GM13976 (cell line): ENCODE results near the gene TBC1D23.

Experiments used
- DNase-seq: peaks from one replicate; pipeline ENCODE4 v3.0.0; 2012; ENCODE audit warnings: low spot score
- in situ Hi-C: fragments of 300-500 bp; cut with MboI; formaldehyde crosslinking; loops from one replicate; pipeline ENCODE4 v1.12.0; 2022; ENCODE audit warnings: low sequenced_read_pairs, mixed read lengths, inconsistent platforms; ENCODE audit not compliant: unreplicated experiment
- TF ChIP-seq, protein P1 (sequence below): IDR thresholded peaks from 2 replicates; pipeline ENCODE4 v1.5.1; 2012; ENCODE audit warnings: borderline replicate concordance, mild to moderate bottlenecking; ENCODE audit not compliant: insufficient read depth; ENCODE audit errors: extremely low read depth, missing control alignments, control extremely low read depth

The TBC1D23 gene

DNA sequence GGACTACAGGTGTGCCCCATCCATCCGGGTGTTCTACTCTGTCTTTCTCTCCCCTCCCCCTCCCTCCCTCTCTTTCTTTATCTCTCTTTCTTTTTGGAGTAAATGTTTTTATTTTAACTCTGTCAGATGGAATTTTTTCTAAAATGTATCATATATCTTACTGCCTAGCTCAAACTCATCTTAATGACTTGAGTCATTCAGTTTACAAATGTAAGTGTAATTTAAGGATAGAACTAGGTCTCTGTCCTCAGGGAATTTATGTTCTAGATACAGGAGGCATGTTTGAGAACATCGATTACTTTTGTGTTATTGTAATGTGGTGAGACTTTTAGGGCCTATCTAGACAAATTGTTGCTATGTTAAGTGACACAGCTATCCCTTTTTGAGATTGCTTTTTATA lies 3.5 kb downstream of the TBC1D23 start:
- in situ Hi-C loops = no loop called here
- TF ChIP-seq, protein P1, sequence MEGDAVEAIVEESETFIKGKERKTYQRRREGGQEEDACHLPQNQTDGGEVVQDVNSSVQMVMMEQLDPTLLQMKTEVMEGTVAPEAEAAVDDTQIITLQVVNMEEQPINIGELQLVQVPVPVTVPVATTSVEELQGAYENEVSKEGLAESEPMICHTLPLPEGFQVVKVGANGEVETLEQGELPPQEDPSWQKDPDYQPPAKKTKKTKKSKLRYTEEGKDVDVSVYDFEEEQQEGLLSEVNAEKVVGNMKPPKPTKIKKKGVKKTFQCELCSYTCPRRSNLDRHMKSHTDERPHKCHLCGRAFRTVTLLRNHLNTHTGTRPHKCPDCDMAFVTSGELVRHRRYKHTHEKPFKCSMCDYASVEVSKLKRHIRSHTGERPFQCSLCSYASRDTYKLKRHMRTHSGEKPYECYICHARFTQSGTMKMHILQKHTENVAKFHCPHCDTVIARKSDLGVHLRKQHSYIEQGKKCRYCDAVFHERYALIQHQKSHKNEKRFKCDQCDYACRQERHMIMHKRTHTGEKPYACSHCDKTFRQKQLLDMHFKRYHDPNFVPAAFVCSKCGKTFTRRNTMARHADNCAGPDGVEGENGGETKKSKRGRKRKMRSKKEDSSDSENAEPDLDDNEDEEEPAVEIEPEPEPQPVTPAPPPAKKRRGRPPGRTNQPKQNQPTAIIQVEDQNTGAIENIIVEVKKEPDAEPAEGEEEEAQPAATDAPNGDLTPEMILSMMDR = no peak
- DNase-seq = no peak

DNA sequence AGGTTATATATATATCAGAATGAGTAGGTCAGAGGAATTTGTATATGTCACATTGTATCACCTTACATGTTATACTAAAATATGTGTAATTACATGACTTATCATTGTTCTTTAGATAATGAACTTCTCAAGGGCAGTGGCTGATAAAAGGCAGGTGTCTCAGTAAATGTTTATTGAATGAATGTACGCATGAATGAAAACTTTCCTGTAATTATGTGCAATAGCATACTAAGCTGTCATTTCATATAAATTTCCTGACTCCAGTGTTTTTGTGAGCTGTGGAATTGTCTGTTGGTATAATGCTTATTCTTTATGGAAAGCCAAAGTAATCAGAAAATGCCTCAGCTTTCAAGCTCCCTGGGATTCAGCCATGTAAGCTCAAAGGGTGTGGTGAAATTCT lies 4.2 kb downstream of the TBC1D23 start:
- TF ChIP-seq, protein P1 = no peak
- DNase-seq = no peak
- in situ Hi-C loops = no loop called here

DNA sequence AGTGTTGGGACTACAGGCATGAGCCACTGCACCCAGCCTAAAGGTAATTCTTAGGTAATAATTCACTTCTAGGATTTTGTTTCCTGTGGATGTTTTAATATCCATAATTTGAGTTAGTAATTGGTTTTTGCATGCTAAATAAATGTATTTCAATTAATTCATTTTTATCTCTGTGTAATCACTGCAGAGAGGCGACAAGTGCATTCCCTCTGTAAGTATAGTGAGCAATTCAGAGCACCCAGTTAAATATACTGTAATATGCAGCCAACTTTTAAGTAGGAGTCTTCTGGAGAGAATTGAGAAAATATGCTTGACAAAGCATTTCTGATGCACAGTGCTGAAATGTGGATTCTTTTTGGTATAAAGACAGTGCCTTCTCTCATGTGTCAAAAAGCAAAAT lies 5.7 kb downstream of the TBC1D23 start:
- TF ChIP-seq, protein P1 = no peak
- in situ Hi-C loops = no loop called here
- no peak for DNase-seq

DNA sequence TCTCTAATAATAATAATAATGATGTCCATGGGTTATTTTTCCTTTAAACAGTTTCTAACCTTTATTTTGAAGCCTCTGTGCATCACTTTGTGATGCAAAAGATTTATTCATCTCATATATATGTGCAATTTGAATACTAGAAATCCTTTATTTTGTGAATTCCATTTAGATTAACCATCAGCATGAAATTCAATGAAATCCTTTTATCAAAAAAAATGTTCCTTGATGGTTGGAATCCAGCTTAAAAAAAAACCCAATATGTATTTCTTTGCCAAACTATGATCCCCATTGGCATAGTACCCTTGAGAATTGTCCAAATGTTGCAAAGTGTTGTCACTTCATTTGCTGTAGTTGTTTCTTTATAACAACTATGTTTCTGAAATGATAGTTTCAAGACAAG lies 7.4 kb downstream of the TBC1D23 start:
- in situ Hi-C loops = no loop called here
- no peak for DNase-seq
- TF ChIP-seq, protein P1 = no peak

DNA sequence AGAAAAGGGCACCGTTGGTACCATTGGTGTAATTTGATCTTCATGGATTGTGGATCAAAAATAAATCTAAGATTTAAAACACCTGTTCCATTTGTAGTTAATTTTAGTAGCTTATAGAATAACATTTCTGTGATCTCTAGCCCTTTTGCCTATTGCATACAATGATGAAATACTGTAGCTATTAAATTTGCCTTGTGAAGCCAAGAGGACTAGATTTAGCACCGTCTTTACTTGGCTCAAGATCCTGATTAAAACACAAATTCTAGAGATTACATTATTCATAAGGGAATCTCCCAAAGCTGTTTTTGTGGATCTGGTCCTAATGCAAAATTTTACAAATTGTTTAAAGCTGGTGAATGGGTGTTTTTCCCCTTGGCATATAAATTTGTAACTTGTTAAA lies 8.2 kb downstream of the TBC1D23 start:
- in situ Hi-C loops = no loop called here
- DNase-seq = no peak
- TF ChIP-seq, protein P1 = no peak

DNA sequence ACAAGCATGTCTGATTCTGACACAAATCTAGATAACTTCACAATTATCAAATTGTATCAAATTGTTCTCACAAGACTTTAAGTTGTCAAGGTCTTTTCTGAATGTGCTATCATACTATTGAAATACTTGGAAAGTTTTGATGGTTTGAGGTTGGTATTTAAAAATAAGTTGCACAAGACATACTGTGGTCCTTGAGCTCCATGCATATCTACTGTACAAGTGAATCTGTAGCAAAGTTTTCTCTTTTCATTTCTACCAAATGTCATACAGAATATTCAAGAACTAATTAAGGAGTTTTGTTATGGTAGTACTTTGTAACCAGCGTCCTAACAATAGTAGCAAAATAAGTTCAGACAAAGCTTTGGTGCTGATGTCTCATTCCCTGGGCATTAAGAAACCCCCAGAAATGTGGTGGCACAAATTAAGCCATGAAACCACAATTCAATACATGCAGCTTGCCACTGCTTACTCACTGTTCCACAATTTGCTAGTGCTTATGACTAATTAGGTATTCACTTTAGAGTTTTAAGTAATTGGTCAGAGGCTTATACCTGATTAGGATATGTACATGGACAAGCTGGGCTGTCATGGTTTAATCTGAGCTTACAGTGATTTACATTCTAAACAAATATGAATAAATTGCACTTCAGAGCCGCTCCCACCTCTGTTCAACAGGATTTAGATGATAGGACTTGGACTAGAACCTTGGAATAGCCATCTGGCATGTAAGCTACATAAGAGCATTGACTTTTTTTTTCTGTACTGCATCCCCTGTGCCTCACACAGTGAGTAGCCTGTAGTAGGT lies 8.8 kb downstream of the TBC1D23 start:
- DNase-seq = no peak
- in situ Hi-C loops = no loop called here
- TF ChIP-seq, protein P1 = no peak
